HG03571 (cell line): ENCODE data around the gene VGLL4.

Experiments
- ATAC-seq: cut with Tn5 transposase; IDR thresholded peaks from one replicate; pipeline ENCODE4 v1.9.1; 2021; ENCODE audit not compliant: unreplicated experiment

Gene VGLL4

DNA sequence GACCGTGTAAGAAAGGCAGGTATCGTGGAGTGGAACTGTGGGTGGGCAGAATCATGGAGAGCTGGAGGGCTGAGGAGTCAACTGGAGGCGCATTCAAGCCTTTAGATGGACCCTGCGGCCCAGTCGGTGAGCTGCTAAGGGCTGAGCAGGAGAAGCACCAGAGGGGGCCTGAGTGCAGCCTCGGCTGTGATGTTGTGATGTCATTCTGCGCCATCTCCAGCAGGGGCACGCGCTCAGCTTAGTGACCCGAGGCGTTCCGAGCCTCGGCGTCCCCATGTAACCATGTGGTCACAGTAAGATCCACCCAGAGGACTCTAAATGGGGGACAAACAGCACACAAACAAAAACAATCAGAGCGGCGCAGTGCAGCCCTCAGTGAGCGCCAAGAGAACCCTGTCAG lies 76.8 kb downstream of the VGLL4 start:
- no peak for ATAC-seq

DNA sequence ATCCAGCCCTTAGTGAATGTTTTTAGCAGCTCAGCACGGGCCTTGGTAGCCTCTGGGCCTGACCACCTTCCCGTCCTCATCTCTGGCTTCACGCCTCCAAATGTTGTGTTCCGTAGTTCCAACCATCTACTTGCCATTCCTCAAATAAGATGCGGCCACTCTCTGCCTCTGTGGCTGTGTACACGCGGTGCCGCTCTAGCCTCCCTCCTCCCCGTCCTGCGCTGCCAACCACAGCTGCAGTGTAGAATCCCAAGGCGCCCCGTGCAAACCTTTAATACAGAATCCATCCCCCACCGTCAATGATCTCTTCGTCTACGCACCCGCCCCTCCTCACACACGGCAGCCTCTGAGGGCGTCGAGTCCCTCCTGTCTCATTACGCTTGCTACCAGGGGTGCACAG lies 77.2 kb downstream of the VGLL4 start:
- no peak for ATAC-seq

DNA sequence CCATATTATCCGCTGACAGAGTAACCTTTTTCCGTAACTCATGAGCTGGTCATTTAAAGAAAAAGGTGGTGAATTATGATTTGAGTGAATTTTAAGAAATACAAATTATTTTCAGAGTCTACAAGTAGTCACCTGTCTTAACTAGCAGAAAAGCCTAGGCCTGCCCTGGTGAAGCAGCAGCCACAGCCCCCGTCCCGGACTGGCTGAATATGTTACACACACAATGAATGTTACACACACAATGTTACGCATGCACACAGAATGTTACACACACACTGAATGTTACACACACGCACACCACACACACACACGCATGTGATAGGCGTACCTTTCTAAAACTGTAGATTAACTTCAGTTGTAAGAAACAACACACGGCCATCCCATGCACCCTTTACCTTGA lies 77.8 kb downstream of the VGLL4 start:
- no peak for ATAC-seq

DNA sequence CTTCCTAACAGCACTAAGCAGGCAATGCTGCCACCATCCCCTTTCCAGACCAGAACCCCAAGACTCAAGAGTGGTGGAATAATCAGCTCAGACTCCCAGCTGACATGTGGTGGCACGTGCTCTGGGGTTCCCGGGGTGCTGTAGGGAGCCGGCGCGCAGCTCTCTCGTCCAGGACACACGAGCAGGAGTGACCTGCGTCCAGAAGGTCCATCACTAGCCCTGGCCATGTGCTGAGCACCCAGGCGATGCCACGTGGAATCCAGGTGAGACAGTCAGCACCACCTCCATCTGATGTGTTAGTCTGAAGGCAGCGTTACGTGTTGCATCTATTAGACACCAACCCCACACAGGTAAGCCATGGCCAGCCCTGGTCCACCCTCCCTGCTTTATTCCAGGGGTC lies 78.2 kb downstream of the VGLL4 start:
- no peak for ATAC-seq

DNA sequence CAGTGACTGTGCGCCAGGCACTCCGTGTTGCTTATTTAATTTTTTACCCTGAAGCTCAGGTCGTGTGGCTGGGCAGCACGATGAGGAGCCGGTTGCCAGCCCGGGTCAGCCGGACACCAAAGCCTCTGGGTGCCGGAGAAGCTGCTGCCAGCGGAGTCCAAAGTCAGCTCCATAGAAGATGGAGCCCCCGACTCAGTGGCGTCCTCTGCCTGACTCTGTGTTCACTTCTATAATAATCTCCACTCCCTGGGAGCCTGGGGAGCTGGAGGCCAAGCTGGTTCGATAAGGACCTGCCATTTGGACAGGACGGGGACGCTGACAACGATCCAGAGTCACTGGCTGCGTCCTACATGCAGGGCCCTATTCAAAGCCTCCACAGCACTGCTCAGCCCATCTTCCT lies 78.6 kb downstream of the VGLL4 start:
- ATAC-seq: no peak

DNA sequence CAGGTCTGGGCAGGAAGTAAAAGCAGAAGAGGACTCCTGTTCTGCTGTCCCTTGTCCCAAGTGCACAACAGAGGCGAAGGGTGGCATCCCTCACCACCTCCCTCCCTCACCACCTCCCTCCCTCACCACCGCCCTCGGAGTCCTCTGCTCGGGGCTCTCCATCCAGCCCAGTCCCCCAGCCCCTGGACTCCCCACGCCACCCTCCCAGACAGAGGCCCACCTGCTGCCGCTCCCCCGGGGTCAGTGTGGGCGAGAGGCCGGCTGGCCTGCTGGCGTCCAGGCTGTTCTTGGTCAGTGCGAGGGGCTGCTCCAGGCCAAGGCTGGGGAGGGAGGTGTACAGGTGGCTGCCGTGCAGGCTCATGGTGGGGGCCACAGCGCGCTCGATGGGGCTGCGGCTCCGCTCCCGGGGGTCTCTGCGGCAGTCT lies 79.1 kb downstream of the VGLL4 start:
- no peak for ATAC-seq

DNA sequence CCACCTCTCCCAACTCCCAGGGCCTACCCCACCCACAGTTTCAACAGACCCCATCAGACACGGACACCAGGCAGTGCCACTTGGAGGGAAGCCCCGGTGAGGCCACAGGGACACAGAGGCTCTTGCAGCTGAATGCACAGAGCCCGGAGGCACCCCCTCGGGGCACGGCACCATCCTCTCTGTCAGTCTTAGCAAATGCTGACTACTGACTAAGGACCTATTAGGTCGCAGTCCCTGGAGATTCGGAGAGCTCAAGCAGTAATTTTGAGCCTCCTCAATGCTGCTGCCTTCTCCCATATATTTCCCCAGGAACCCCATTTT lies 79.9 kb downstream of the VGLL4 start:
- ATAC-seq: no peak

DNA sequence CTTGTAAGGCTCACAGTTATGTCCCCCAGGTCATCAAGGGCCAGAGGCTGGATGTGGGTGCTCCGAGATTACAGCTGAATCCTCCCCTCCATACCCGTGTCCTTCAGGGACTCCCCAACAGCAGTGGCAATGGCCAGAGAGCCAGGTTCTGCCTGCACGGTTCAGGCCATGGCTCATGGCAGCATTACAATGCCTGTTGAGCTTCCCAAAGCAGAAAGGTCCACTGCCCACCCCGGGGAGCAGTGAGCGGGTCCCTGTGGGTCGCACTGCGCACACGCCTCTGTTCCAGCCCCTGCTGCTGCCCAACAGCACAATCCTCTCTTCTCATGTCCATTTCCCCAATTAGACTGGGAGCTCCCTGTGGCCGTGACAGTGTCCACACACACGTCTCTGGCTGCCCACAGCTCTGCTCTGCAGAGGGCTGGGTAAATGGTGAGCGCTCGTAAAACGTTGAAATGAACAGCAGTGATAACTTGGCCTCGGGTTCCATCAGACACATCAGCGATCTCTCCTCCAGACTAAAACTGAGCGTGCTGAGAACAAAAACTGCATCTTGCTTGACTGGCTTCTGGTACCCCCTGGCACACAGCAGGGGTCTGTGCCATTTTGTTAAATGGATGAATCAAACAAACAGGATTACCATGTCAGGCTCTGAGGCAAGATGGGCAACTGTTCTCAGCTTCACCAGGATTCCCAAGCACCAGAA lies 80.4 kb downstream of the VGLL4 start:
- no peak for ATAC-seq

DNA sequence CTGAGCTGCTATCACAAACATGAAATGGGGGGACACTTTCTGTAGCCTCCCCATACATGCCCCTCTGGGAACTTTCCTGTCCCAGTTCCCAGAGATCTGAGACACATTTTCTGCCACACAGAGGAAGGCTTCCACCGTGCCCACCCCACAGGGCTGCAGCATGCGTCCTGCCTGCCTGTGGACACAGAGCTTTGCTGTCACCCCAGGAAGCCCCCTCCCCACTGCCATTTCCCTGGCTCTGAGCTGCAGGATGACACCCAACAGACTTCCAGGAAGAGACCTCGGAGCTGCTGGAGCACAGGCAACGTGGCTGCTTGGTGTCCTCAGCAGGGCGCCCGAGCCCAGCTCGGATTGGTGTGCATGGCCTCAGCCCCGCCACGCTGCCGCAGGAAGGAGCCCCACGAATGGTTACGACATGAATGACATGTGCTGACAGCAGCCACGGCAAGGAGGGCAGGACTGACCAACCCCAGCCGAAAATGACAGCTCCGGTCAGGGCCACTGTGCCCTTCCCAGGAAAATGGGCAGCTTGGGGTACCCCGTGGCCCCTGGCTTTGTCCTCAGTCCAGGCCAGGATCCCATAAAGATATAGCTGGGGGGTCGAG lies 81.3 kb downstream of the VGLL4 start:
- no peak for ATAC-seq

DNA sequence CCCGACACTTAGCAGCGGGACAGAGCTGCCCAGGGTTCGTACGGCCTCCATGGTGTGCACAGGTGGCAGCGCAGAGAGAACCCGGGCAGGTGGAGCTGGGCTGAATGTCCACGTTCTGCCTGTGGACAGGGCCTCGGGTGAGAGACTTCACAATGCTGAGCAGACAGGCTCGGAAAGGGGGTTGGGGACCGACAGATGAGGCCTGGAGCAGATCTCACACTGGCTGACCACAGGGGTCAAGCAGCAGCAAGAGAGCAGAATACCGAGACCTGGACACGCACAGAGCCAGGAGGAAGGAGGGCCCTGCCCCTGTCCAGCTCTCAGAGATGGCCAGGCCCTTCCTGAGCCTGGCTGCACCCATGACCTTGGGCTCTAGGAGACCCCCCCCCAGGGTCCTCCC lies 83.0 kb downstream of the VGLL4 start:
- no peak for ATAC-seq

DNA sequence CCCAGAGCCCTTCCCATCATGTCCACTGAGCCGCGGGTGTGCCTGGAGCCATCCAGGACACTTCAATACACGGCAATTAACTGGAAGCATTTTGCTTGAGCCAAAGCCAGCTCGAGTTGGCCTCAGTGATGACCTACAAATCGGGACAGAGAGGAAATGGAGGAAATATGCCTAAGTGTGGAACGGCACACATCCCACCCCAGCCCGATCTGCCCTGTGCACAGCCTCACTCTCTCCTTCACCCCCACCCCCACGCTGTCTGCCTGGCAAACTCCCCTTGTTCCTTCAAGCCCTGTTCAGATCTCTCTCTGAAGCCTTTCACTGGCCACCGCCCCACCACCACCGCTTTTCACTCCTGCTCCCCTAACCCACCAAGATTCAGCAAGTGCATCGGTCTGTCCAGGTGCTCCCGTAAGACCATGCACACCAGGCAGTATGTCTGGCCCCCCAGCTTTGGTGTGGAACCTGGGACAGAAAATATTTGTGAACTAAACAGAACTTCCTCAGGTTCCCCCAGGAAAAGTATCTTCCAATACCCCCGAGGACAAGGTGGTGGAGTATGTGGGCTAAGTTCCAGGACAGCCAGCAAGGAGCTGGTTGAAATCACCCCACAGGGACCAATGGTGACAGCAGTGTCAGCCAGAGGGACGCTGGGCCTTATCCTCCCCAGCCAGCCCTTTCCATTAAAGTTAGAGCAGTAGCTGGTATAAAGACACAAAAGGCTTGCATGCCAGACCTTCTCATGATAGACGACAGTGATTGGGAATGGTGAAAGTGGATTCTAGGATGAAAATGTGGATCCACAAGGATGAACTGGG lies 83.7 kb downstream of the VGLL4 start:
- ATAC-seq: no peak

DNA sequence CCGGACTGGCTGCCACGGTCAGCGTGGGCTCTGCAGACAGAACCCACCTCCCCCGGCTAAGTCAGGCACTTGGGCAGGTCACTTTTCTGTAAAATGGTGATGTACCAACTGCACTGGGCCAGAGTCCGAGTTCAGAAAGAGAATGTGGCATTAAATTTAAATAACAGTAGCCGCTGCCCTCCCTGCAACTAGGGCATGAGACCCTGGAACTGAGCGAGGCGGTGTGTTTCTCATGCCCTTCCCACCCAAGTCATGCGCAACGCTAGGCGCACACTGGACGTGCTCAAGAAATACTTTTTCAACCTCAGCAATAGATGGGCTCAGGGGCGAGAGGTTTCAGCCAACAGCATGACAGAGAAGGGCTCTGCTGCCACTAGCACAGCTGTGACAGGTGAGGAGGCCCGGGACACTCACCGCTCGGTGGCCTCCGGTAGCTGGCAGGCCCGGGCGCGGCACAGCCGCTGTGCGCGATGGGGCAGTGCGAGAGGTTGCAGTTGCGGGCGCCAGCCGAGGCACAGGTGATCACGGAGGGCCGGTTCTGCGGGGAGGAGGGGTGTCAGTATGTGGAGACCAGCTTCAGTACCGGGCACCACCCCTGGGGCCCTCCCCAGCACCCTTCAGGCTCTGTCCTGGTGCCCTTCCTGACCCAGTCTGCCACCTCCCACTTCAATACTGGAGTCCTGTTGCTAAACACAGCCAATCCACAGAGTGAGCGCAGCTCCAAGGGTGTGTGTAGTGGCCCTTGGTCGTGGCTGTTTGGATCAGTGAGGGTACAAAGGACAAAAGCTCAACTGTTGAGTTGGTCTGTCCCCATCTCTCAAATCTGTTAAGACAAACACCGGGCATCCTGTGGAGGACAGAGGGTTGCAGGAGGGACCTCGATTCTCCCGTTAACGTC lies 84.5 kb downstream of the VGLL4 start:
- ATAC-seq: no peak

DNA sequence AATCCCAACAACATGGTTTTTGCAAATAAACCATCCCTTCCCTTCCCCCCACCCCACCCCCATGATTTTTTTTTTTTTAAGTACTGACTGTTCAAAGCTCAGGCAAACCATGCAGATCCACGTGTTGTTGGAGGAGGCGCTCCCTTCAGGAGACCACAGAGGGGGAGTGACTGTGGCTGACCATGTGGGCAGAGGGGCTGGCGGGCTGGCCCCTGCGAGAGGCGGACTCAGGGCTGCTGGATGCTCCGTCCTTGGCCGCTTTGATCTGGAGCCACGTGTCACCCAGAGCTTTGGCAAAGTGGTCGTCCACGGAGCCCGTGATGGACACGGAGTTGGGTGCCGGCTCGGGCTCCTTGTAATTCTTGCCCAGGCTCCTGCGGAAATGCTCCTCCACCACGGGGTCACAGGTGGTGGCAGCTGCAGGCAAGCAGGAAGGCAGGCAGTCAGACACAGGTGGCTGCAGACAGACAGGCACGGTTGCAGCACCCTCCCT lies 85.3 kb downstream of the VGLL4 start:
- ATAC-seq: no peak

DNA sequence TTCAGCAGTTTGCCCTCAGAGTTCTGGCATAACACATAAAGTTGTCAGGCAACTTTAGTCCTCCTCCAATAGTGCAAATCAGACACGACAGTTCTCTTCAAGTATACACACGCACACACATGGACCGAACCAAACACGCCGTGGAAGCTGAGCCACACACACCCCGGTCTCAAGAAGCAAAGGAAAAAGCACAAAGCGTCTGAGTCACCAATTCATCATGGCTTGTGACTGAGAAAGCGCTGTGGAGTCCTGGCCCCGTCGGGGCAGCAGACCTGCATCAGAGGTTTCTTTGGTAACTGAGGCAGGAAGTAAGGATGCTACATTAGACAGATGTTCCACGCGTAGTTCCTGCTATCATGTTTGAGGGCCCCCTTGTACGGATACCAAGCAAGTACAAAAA lies 85.7 kb downstream of the VGLL4 start:
- ATAC-seq: no peak

DNA sequence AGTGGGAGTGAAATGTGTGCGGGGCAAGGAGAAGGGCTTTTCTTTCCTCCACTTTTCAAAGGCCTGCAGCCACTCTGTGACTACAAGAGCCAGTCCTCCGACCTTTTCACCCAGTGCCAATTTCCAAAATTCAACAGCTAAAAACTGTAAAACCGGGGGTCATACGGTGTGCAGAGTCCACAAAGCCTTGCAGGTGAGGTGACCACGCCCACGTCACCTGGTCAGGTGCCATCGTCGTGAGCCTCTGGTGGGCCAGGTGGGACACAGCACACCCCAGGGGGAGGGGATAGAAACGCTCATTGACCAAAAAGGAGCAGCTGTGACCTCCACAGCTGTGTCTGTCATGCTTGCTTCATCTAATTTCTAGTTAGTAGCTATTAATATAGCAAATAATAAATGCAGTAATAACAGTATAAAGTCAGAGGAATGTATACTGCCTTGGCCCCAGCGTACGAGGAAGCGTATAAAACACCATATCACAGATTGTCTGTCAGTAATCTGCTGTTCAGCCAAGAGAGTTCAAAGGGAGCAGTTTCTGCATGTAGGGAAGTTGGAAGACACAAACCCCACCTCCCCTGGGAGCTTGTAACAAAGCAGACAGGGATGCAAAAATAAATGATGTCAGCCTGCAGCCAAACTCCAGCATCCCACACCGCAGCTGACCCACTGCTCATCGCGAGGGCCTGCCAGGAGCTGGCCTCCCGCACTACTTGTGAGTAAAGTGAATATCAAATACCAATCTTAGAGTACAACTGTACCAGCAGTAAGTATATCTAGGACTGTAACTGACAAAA lies 86.7 kb downstream of the VGLL4 start:
- ATAC-seq: no peak

DNA sequence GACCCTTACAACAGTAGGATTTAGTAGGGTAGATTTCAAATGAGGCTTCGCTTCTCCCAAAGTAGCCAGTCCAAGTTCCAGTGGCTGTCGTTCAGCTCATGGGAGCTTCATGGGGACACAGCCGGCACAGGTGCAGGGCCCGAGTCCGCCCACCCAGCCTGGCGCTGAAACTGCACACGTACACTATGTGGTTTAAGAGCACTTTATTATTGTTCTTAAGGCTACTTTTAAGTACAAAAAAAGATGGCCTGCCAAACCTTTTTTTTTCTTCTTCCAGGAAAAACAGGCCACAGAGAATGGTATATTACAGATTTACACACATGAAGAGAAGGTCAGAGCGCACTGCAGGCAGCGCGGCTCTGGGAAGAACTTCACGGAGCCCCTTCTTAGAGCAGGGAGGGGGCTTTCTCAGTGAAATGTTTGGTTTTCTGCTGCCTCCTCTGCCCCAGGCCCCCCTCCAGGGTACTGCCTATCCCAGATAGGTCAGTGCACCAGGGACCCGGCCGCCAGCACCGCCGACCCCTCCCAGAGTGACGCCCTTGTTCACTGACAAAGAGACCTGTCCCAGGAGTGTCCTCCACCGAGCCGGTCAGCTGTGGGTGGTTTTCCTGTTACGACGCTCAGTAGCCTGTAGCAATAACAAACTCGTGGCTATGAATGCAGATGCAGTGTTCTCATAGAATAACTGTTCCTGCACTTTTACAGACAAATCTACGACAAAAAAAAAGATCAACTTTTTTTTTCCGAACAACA lies 87.7 kb downstream of the VGLL4 start:
- no peak for ATAC-seq

DNA sequence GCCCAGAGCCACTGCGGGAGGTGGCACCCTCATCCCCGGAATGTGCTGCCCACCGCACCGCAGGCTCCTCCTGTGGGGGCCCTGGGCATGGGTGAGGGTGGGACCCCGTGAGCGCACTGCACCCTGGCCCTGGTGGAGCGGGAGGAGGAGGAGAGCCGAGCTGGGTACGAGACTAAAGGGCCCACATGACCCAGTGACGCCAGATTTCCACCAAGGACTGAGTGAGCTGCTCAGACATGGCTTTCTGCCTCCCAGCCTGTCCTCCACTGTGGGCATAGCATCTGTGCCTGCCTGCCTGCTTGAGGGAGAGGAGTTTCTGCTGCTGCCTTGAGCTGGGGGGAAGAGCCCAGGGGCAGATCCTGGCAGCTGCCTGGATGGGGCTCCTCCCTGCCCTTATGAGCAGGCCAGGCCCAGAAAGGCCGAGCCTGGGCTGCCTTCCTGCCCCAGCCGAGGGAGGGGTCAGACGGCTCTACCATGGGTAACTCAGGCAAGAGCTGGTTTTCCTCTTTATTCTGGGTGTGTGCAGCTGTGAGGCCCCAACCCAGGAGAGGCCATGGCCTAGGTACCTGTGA lies 88.4 kb downstream of the VGLL4 start:
- ATAC-seq: no peak

DNA sequence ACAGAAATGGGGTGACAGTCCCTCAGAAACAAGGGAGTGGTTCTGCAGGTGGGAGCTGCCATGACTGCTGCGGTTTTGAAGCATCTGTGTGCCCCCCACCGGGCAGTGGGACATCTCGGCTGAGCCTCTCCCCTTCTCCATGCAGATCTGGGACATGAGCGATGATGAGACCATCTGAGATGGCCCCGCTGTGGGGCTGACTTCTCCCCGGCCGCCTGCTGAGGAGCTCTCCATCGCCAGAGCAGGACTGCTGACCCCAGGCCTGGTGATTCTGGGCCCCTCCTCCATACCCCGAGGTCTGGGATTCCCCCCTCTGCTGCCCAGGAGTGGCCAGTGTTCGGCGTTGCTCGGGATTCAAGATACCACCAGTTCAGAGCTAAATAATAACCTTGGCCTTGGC lies 89.0 kb downstream of the VGLL4 start:
- no peak for ATAC-seq

DNA sequence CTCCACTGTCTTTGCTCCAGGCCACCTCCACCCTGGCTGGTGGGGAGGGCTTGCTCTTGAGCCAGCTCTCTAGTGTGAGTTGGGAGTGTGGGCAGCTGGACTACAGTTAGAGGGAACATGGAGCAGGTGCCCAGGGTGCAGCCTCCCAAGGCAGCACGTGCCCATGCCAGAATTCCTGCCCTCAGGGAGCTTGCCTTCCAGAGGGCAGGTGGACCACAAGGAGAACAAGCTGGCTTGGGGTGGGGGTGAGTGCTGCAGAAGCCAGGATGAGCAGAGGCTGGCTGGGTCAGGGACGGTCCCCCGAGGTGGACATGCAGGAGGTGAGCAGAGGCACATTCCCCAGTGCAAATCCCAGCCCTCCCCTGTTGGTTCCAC lies 89.5 kb downstream of the VGLL4 start:
- ATAC-seq: no peak
